GM19455 (cell line): ENCODE results near the gene NLGN4Y.
A peak's percentile ranks its signal among the peaks of the same experiment; 100 is the strongest.

Source experiments
- ATAC-seq: cut with Tn5 transposase; IDR thresholded peaks from one replicate; pipeline ENCODE4 v1.9.1; 2021; ENCODE audit not compliant: unreplicated experiment

NLGN4Y gene

GRCh38 chrY:14524272-14525231 is at the start of gene NLGN4Y:
TSS of gene NLGN4Y (plus strand) at chrY:14524529. CDS start at chrY:14622120, 97,591 bp downstream.
- ATAC-seq: peak; percentile 67

GRCh38 chrY:14485935-14486334 is 38.4 kb upstream of the NLGN4Y start:
- no peak for ATAC-seq

GRCh38 chrY:14490226-14490625 is 34.1 kb upstream of the NLGN4Y start:
- ATAC-seq: no peak

GRCh38 chrY:14498071-14498470 is 26.3 kb upstream of the NLGN4Y start:
- no peak for ATAC-seq

GRCh38 chrY:14504592-14504991 is 19.7 kb upstream of the NLGN4Y start:
- ATAC-seq: no peak

- ATAC-seq: no peak
Measured at GRCh38 chrY:14522379-14522950, 1.9 kb upstream of the NLGN4Y start.

GRCh38 chrY:14523491-14524271 is 648 bp upstream of the NLGN4Y start:
- ATAC-seq: peak; percentile 11

- no peak for ATAC-seq
Measured at GRCh38 chrY:14525315-14525714, 986 bp downstream of the NLGN4Y start.

- no peak for ATAC-seq
Measured at GRCh38 chrY:14528361-14528760, 4.0 kb downstream of the NLGN4Y start.

- no peak for ATAC-seq
Measured at GRCh38 chrY:14536703-14537102, 12.4 kb downstream of the NLGN4Y start.

GRCh38 chrY:14543506-14543905 is 19.2 kb downstream of the NLGN4Y start:
- no peak for ATAC-seq

GRCh38 chrY:14581294-14581693 is 57.0 kb downstream of the NLGN4Y start:
- ATAC-seq: no peak

- ATAC-seq: no peak
Measured at GRCh38 chrY:14586725-14587124, 62.4 kb downstream of the NLGN4Y start.

- no peak for ATAC-seq
Measured at GRCh38 chrY:14601372-14601771, 77.0 kb downstream of the NLGN4Y start.

- ATAC-seq: no peak
Measured at GRCh38 chrY:14617625-14618024, 93.3 kb downstream of the NLGN4Y start.

- ATAC-seq: no peak
Measured at GRCh38 chrY:14618513-14618912, 94.2 kb downstream of the NLGN4Y start.

GRCh38 chrY:14628208-14628607 is 103.9 kb downstream of the NLGN4Y start:
- ATAC-seq: no peak

GRCh38 chrY:14631676-14632075 is 107.3 kb downstream of the NLGN4Y start:
- ATAC-seq: no peak

GRCh38 chrY:14633718-14634117 is 109.4 kb downstream of the NLGN4Y start:
- no peak for ATAC-seq

- no peak for ATAC-seq
Measured at GRCh38 chrY:14634954-14635353, 110.6 kb downstream of the NLGN4Y start.

- no peak for ATAC-seq
Measured at GRCh38 chrY:14637551-14637950, 113.2 kb downstream of the NLGN4Y start.

- no peak for ATAC-seq
Measured at GRCh38 chrY:14641853-14642252, 117.5 kb downstream of the NLGN4Y start.
